ENCODE data around the gene SYTL5. TPM values are rescaled to one million over a fixed set of nuclear protein-coding genes. Genes with fewer than 3 reads are reported as not detected.

SYTL5 gene
- total and polyA plus RNA-seq, 4 donors, result 0.09 to 2.8 (median 1.0) TPM

GRCh38 chrX:38124000-38124399 lies 117.6 kb downstream of the SYTL5 start:
- H3K9me3 ChIP-seq (ENCODE audit: control insufficient read depth in 4 of 4, low read length in 3 of 4), result no peaks in the 10 kb centered on the region
- TF ChIP-seq RXRA (IDR thresholded peaks at IDR 0.05), result no peak
- no peak for DNase-seq (ENCODE audit: low spot score)

GRCh38 chrX:38126179-38126578 lies 119.8 kb downstream of the SYTL5 start:
- no peak for TF ChIP-seq HNF4A (conservative IDR thresholded peaks at IDR 0.05)
- no peak for TF ChIP-seq RXRA (IDR thresholded peaks at IDR 0.05)
- TF ChIP-seq EGR1 (IDR thresholded peaks at IDR 0.05; ENCODE audit: low read depth in 2 of 2), result no peak
- TF ChIP-seq REST (IDR thresholded peaks at IDR 0.05), result no peak
- no peak for TF ChIP-seq ZBTB33 (IDR thresholded peaks at IDR 0.05)
- no peak for TF ChIP-seq ATF3 (IDR thresholded peaks at IDR 0.05)
- Histone ChIP-seq H3K36me3 (ENCODE audit: control insufficient read depth in 4 of 4, insufficient read depth in 3 of 4, low read depth in 1 of 4, low read length in 3 of 4) (no peaks in the 10 kb centered on the region), H3K27me3 (ENCODE audit: control insufficient read depth in 4 of 4, insufficient read depth in 4 of 4, low read length in 3 of 4) (no peaks in the 10 kb centered on the region), H3K4me1 (ENCODE audit: control insufficient read depth in 4 of 4, insufficient read depth in 4 of 4, low read length in 3 of 4) (no peaks in the 10 kb centered on the region), H3K9ac (ENCODE audit: low read depth in 1 of 2, low read length in 2 of 2) (no peak overlapping the region), H3K4me3 (ENCODE audit: low read depth in 1 of 3, low read length in 3 of 3) (no peak overlapping the region), H3K27ac (ENCODE audit: low read depth in 1 of 2, low read length in 2 of 2) (no peak overlapping the region), H3K9me3 (ENCODE audit: control insufficient read depth in 4 of 4, low read length in 3 of 4) (no peaks in the 10 kb centered on the region)
- DNase-seq (ENCODE audit: low spot score), result no peak
- WGBS, result 92% methylated on average over 3 of the region's 3 CpGs

More at GRCh38 chrX:38124000-38124399, 117.6 kb downstream of the SYTL5 start:
- 85% methylated on average over 1 of the region's 1 CpG for WGBS
- no peaks in the 10 kb centered on the region for H3K4me1 ChIP-seq (ENCODE audit: control insufficient read depth in 4 of 4, insufficient read depth in 4 of 4, low read length in 3 of 4)
- H3K36me3 ChIP-seq (ENCODE audit: control insufficient read depth in 4 of 4, insufficient read depth in 3 of 4, low read depth in 1 of 4, low read length in 3 of 4), result no peaks in the 10 kb centered on the region
- no peaks in the 10 kb centered on the region for H3K27me3 ChIP-seq (ENCODE audit: control insufficient read depth in 4 of 4, insufficient read depth in 4 of 4, low read length in 3 of 4)
- H3K9ac ChIP-seq (ENCODE audit: low read depth in 1 of 2, low read length in 2 of 2), result no peak overlapping the region
- H3K27ac ChIP-seq (ENCODE audit: low read depth in 1 of 2, low read length in 2 of 2), result no peak overlapping the region
- no peak overlapping the region for H3K4me3 ChIP-seq (ENCODE audit: low read depth in 1 of 3, low read length in 3 of 3)

- H3K36me3 ChIP-seq (ENCODE audit: control insufficient read depth in 4 of 4, insufficient read depth in 3 of 4, low read depth in 1 of 4, low read length in 3 of 4), result no peaks in the 10 kb centered on the region
- H3K27ac ChIP-seq (ENCODE audit: low read depth in 1 of 2, low read length in 2 of 2), result no peak overlapping the region
- H3K9ac ChIP-seq (ENCODE audit: low read depth in 1 of 2, low read length in 2 of 2), result no peak overlapping the region
- DNase-seq (ENCODE audit: low spot score), result no peak
- H3K4me1 ChIP-seq (ENCODE audit: control insufficient read depth in 4 of 4, insufficient read depth in 4 of 4, low read length in 3 of 4), result no peaks in the 10 kb centered on the region
- no peaks in the 10 kb centered on the region for H3K27me3 ChIP-seq (ENCODE audit: control insufficient read depth in 4 of 4, insufficient read depth in 4 of 4, low read length in 3 of 4)
- 87% methylated on average over 1 of the region's 1 CpG for WGBS
- H3K9me3 ChIP-seq (ENCODE audit: control insufficient read depth in 4 of 4, low read length in 3 of 4), result no peaks in the 10 kb centered on the region
- no peak overlapping the region for H3K4me3 ChIP-seq (ENCODE audit: low read depth in 1 of 3, low read length in 3 of 3)
- TF ChIP-seq ZBTB33 (IDR thresholded peaks at IDR 0.05), result no peak
- TF ChIP-seq NR2F2 (IDR thresholded peaks at IDR 0.05), result no peak
- TF ChIP-seq FOXA2 (IDR thresholded peaks at IDR 0.05), result no peak
- no peak for TF ChIP-seq GABPA (IDR thresholded peaks at IDR 0.05 in 1 of 2, conservative IDR thresholded peaks at IDR 0.05 in 1 of 2)
- TF ChIP-seq EGR1 (IDR thresholded peaks at IDR 0.05; ENCODE audit: low read depth in 2 of 2), result no peak
- TF ChIP-seq CTCF (IDR thresholded peaks at IDR 0.05; ENCODE audit: low read depth, low read length, missing input control), result no peak
- TF ChIP-seq HNF4A (conservative IDR thresholded peaks at IDR 0.05), result no peak
- TF ChIP-seq TAF1 (conservative IDR thresholded peaks at IDR 0.05), result no peak
- TF ChIP-seq ATF3 (IDR thresholded peaks at IDR 0.05), result no peak
- TF ChIP-seq SP1 (IDR thresholded peaks at IDR 0.05), result no peak
- no peak for TF ChIP-seq HNF4G (IDR thresholded peaks at IDR 0.05)
These were observed 121.6 kb downstream of the SYTL5 start for GRCh38 chrX:38127961-38128360.

Measured in liver (tissue), 9 donors.